ENCODE data around the gene SLC25A36. TPM values are rescaled to one million over a fixed set of nuclear protein-coding genes. Genes with fewer than 3 reads are reported as not detected.
"Not testable (repeated sequence)": the region's sequence is repeated elsewhere in the genome, so short reads cannot be mapped to it uniquely, and the experiment has no call there.

The SLC25A36 gene
- total RNA-seq, 1 donor from 2014 or later, result 67.7 TPM

DNA sequence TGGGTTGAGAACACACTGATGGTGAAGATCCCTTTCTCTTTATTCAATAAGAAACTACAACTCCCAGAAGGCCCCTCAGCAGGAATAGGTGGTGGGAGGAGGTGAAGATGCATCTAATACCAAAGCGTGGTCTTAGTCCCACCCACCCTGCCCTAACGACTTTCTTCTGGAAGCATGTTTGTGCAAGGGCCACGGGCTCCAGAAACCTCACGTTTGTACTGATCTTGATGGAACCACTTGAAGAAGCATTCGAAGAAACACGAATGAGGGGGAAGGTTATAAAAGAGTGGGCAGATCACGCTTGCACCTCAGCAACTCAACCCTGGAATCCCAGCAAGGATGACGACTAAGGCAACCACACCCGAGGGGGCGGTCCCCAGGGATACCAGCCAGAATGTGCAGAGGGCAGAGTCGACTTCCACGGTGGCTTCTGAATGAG, 10.6 kb upstream of the SLC25A36 start:
- Histone ChIP-seq H3K4me3 (no peak overlapping the region), H3K27me3 (ENCODE audit: low read depth) (peaks cover 17% of the 10 kb centered on the region)
- intact Hi-C loops (cut with micrococcal nuclease), result no loop called here

DNA sequence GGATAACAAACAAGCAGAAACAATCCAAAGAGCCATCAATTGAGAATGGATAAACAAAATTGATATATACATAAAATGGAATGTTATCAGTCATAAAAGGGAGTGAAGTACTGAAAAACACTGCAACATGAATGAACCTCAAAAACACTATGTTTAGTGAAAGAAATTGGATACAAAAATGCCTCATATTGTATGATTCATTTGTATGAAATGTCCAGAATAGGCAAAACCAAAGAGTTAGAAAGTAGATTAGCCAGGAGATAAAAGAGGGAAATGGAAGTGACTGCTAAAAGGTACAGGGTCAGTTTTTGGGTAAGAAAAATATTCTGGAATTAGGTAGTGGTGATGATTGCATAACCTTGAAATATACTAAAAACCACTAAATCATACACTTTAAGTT, 9.8 kb upstream of the SLC25A36 start:
- Histone ChIP-seq H3K27me3 (ENCODE audit: low read depth) (peaks cover 17% of the 10 kb centered on the region), H3K4me3 (no peak overlapping the region), H3K9me3 (replicated peaks) (peaks cover 6% of the 10 kb centered on the region), H3K36me3 (no peaks in the 10 kb centered on the region), H3K4me1 (peaks cover 6% of the 10 kb centered on the region), H3K27ac (replicated peaks) (no peak overlapping the region)
- TF ChIP-seq, protein P1, sequence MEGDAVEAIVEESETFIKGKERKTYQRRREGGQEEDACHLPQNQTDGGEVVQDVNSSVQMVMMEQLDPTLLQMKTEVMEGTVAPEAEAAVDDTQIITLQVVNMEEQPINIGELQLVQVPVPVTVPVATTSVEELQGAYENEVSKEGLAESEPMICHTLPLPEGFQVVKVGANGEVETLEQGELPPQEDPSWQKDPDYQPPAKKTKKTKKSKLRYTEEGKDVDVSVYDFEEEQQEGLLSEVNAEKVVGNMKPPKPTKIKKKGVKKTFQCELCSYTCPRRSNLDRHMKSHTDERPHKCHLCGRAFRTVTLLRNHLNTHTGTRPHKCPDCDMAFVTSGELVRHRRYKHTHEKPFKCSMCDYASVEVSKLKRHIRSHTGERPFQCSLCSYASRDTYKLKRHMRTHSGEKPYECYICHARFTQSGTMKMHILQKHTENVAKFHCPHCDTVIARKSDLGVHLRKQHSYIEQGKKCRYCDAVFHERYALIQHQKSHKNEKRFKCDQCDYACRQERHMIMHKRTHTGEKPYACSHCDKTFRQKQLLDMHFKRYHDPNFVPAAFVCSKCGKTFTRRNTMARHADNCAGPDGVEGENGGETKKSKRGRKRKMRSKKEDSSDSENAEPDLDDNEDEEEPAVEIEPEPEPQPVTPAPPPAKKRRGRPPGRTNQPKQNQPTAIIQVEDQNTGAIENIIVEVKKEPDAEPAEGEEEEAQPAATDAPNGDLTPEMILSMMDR (IDR thresholded peaks at IDR 0.05; ENCODE audit: borderline replicate concordance), result no peak
- no peak for DNase-seq
- intact Hi-C loops (cut with micrococcal nuclease), result no loop called here

More for the DNA sequence above, 10.6 kb upstream of the SLC25A36 start:
- peaks cover 2% of the 10 kb centered on the region for H3K9me3 ChIP-seq (replicated peaks)
- no peak for DNase-seq
- TF ChIP-seq, protein P1 (IDR thresholded peaks at IDR 0.05; ENCODE audit: borderline replicate concordance), result no peak
- H3K4me1 ChIP-seq, result peaks cover 6% of the 10 kb centered on the region
- no peak overlapping the region for H3K27ac ChIP-seq (replicated peaks)
- H3K36me3 ChIP-seq, result no peaks in the 10 kb centered on the region

DNA sequence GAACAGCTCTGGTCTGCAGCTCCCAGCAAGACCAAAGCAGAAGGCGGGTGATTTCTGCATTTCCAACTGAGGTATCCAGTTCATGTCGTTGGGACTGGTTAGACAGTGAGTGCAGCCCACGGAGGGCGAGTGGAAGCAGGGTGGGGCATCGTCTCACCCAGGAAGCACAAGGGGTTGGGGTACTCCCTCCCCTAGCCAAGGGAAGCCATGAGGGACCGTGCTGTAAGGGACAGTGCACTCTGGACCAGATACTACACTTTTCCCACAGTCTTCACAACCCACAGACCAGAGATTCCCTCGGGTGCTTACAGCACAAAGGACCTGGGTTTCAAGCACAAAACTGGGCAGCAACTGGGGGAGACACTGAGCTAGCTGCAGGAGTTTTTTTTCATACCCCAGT, 8.5 kb upstream of the SLC25A36 start:
- intact Hi-C loops (cut with micrococcal nuclease), result no loop called here
- H3K9me3 ChIP-seq (replicated peaks), result peaks cover 11% of the 10 kb centered on the region
- TF ChIP-seq, protein P1 (IDR thresholded peaks at IDR 0.05; ENCODE audit: borderline replicate concordance), result no peak

DNA sequence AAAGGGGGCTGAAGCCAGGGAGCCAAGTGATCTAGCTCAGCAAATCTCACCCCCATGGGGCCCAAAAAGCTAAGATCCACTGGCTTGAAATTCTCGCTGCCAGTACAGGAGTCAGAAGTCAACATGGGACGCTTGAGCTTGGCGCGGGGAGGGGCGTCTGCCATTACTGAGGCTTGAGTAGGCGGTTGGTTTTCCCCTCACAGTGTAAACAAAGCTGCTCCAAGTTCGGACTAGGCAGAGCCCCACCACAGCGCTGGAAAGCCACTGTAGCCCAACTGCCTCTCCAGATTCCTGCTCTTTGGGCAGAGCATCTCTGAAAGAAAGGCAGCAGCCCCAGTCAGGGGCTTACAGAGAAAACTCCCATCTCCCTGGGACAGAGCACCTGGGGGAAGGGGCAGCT, 8.1 kb upstream of the SLC25A36 start:
- TF ChIP-seq, protein P1 (IDR thresholded peaks at IDR 0.05; ENCODE audit: borderline replicate concordance), result no peak
- Histone ChIP-seq H3K9me3 (replicated peaks) (peaks cover 13% of the 10 kb centered on the region), H3K27ac (replicated peaks) (no peak overlapping the region), H3K4me1 (no peaks in the 10 kb centered on the region), H3K4me3 (no peak overlapping the region), H3K27me3 (ENCODE audit: low read depth) (peaks cover 17% of the 10 kb centered on the region), H3K36me3 (no peaks in the 10 kb centered on the region)
- intact Hi-C loops (cut with micrococcal nuclease), result no loop called here
- no peak for DNase-seq

More for the DNA sequence above, 8.5 kb upstream of the SLC25A36 start:
- no peaks in the 10 kb centered on the region for H3K4me1 ChIP-seq
- DNase-seq, result no peak
- no peak overlapping the region for H3K4me3 ChIP-seq
- no peaks in the 10 kb centered on the region for H3K36me3 ChIP-seq
- H3K27me3 ChIP-seq (ENCODE audit: low read depth), result peaks cover 17% of the 10 kb centered on the region
- H3K27ac ChIP-seq (replicated peaks), result no peak overlapping the region

DNA sequence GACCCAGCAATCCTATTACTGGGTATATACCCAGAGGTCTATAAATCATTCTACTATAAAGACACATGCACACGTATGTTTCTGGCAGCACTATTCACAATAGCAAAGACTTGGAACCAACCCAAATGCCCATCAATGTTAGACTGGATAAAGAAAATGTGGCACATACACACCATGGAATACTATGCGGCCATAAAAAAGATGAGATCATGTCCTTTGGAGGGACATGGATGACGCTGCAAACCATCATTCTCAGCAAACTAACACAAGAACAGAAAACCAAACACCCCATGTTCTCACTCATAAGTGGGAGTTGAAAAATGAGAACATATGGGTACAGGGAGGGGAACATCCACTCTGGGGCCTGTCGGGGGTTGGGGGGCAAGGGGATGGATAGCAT, 2.3 kb upstream of the SLC25A36 start:
- H3K9me3 ChIP-seq (replicated peaks), result peaks cover 13% of the 10 kb centered on the region
- H3K27ac ChIP-seq (replicated peaks); intact Hi-C loops (cut with micrococcal nuclease); H3K36me3 ChIP-seq; DNase-seq; H3K27me3 ChIP-seq (ENCODE audit: low read depth); H3K4me3 ChIP-seq: not testable (repeated sequence)
- H3K4me1 ChIP-seq, result peaks cover 23% of the 10 kb centered on the region

DNA sequence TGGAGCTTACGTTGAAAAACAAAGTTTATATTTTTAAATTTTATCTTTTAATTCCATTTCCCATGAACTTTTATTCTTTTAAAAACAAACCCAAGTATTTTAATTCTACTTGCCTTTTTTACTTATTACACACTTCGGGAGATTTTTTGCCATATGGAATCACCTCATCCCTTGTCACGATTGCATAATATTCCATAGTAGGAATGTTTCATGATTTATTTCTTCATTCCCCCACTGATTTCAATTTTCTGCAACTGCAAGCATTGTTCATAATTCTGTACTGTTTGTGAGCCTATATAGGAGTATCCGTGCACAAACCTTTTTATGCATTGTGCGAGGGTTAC, 574 bp upstream of the SLC25A36 start:
- intact Hi-C loops (cut with micrococcal nuclease), result no loop called here
- H3K27ac ChIP-seq (replicated peaks), result peak overlapping the region; percentile 98
- TF ChIP-seq, protein P1 (IDR thresholded peaks at IDR 0.05; ENCODE audit: borderline replicate concordance), result no peak

More for the DNA sequence above, 574 bp upstream of the SLC25A36 start:
- Histone ChIP-seq H3K36me3 (no peaks in the 10 kb centered on the region), H3K4me1 (peaks cover 40% of the 10 kb centered on the region), H3K9me3 (replicated peaks) (peaks cover 11% of the 10 kb centered on the region), H3K4me3 (peak overlapping the region; percentile 94), H3K27me3 (ENCODE audit: low read depth) (no peaks in the 10 kb centered on the region)
- no peak for DNase-seq
